UCSD-AML1 (cell line): ENCODE measurements around the gene RAB26.

Experiments
- DNase-seq: peaks from one replicate; lab custom pipeline; 2025; ENCODE audit not compliant: unreplicated experiment; lab: John Stamatoyannopoulos, UW

RAB26 gene

GRCh38 chr16:2142942-2143877 lies 5.2 kb upstream of the RAB26 start:
- DNase-seq: no peak

DNA sequence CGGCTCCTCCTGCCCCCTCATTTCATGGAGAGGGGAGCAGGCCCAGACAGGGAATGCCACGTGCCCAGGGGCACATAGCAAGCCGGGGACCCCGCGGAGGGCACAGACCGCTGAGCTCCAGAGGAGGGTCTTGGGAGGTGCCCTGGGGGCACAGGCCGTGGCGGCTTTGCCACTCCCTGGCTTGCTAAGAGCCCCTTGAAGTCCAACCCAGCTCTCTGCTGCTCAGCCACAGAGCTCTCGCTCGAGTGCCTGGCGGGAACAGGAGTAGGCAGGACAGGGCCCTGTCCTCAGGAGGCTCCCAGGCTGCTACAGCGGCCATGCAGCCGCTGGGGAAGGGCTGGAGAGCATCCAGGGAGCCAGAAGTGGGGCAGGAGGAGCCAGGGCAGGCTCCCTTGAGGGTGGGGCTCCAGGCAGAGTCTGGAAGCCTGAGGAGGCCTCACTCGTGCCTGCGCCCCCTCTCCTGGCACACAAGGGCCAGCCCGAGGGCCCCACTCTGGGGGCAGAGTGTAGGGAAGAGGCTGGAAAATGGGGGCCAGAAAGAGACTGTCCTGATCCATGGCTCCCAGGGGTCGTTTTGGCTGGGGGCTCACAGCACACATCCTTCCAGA lies 4.4 kb upstream of the RAB26 start:
- DNase-seq: no peak

GRCh38 chr16:2145843-2146242 lies 2.6 kb upstream of the RAB26 start:
- DNase-seq: no peak

- no peak for DNase-seq
Observed at GRCh38 chr16:2147378-2147777, 1.0 kb upstream of the RAB26 start.

DNA sequence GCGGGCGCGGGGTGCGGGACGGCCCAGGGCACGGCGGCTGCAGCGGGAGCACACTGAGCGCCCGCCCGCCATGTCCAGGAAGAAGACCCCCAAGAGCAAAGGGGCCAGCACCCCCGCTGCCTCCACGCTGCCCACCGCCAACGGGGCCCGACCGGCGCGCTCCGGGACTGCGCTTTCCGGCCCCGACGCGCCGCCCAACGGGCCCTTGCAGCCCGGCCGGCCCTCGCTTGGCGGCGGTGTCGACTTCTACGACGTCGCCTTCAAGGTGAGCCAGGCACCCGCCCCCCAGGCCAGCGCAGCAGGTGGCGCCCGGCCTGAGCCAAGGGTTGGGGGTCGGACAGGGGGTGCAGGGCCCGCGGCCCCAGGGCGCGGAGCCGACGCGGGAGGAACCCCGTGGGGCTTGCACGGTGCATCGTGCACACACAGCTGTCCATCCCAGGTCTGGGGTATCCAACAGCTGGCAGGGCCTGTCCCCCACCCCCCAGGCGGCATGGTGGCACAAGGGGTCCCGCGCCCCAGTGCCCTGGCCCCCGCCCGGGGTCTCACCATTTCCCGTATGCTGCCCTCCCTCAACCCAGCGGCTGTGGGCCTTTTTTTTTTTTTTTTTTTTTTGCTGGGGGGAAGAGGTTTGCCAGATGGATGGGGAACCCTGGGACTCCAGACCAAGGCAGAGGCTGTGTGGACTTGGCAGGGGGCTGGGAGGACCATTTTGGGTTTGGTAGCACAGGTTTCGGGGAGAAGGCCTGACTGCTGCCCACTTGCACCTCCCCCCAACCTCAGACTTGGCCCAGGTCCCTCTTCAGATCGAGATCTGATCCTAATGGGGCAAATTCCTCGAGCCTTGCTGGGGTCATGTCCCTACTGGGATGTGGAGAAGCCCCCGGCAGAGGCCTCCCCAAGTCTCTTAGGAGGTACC lies 547 bp downstream of the RAB26 start:
- no peak for DNase-seq

DNA sequence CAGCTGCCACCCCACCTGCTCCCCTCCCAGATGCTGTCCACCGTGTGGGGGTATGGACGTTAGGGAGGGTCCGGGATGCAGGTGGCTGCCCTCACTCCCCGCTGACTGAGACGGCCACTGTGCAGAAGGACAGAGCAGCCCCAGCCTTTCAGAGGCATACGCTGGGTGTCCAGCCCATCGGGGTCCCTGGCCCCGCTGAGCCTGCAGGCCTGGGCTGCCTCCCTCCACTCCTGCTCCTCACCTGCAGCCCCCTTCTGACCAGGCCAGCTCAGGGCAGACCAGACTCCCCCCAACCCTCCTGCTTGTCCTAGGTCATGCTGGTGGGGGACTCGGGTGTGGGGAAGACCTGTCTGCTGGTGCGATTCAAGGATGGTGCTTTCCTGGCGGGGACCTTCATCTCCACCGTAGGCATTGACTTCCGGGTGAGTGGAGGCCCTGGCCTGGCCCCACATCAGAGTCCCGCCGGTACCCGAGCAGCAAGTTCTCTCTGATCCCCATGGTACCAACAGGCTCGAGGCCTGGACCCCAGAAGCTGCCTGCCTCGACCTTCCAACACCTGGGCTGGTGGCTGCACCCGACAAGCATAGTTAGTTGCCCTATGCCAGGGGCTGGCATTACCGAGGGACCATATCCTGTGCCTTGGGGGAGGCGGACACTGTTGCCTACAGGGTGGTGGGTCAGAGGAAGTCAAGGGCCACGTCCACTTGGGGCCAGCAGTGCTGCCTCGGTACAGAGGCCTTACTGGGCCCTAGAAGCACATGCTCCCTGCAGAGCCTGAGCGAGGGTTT lies 1.4 kb downstream of the RAB26 start:
- DNase-seq: no peak

DNA sequence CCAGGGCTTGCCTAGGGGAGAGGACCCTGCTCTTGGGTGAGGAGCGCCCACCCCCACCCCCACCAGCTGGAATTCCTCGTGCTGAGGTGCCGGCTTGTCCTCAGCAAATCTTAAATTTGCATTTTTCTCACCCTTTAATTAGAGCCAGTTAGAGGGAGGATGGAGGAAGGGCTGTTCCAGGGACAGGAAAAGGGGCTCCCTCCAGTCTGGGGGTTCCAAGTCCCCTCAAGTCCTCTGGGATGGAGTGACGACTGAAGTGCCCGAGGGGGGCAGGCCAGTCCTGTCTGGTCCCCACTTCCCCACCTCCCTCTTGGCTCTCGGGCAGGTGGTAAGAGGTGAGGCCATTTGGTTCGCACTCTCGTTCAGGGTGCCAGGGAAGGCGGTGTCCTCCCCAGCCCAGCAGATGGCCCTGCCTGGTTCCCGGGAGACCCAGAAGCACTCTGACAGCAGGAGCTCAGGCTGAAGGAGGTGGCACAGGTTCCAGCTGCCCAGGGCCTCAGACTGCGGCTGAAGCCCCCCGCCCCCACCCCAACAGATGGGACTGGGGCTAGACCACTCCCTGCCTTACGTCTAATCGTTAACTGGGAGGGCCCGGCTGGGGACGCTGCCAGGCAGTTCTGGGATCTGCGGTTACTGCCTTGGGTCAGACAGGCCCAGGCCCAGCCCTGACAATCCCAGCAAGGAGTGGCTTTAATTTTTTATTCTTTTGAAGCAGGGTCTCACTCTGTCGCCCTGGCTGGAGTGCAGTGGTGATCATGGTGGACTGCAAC lies 2.2 kb downstream of the RAB26 start:
- DNase-seq: no peak

- DNase-seq: no peak
Observed at GRCh38 chr16:2151188-2152091, 3.0 kb downstream of the RAB26 start.

GRCh38 chr16:2152695-2153506 lies 4.5 kb downstream of the RAB26 start:
- peak; percentile 59 for DNase-seq

DNA sequence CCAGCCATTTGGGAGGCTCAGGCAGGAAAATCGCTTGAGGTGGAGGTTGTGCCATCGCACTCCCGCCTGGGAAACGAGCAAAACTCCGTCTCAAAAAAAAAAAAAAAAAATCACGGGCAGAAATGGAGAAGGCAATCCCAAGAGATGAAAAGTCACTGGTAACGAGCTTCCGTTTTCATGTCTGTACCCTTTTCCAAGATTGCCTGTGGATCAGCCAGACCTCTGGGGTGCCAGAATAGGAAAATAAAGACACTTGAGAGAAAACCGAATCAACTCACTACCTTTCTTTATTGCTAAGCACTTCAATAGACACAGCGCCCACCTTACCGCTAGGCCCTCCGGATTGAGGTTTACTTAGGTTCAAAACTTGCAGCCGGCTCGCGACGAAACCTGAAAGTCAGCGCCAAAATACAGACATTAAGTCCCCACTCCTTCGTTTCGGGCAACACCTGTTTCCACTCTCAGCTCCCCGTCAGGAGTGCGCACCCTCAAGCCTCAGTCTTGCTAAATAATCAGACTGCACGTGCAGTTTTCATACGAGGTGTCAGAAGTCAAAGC lies 6.2 kb downstream of the RAB26 start:
- DNase-seq: no peak

GRCh38 chr16:2155091-2155950 lies 6.9 kb downstream of the RAB26 start, which contains the start of gene TRAF7:
TRAF7 (plus strand) TSS chr16:2155782; CDS start chr16:2163921, 8,139 bp downstream.
- DNase-seq: peak; percentile 100

DNA sequence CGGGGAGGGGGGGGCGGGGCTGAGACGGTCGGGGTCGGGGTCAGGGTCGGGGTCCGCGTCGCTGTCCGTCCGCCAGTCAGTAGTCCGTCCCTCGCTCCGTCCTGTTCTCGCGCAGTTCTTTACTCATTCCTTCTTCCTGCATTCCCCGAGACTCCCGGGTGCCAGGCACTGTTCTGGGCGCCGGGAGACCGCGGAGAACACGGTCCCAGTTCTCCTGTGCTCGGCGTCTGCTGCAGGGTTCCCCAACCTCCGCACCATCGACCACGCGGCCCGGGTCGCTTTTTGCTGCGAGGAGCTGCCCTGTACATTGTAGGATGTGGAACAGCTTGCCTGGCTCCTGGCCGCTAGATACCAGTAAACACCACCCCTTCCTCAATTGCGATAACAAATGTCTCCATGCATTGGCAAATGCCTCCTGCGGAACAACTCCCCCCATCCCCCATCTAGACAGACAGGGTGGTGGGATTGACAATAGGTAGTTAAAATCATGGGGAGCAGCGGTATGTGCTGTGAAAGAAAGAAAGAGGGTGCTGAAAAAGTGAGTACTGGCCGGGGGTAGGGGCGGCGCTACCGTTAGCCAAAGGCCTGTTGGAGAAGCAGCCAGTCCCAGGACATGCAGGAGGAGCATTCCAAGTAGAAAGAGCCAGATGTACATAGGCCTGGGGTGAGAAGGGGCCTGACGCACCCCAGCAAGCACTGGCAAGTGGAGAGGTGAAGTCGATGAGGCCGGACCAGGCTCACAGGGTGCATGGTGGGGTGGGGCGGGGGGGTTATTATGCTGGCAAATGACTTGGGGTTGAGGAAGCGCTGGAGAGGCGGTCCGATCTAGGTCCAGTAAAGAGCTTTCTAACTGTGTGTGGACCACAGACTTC lies 7.8 kb downstream of the RAB26 start:
- peak; percentile 51 for DNase-seq

DNA sequence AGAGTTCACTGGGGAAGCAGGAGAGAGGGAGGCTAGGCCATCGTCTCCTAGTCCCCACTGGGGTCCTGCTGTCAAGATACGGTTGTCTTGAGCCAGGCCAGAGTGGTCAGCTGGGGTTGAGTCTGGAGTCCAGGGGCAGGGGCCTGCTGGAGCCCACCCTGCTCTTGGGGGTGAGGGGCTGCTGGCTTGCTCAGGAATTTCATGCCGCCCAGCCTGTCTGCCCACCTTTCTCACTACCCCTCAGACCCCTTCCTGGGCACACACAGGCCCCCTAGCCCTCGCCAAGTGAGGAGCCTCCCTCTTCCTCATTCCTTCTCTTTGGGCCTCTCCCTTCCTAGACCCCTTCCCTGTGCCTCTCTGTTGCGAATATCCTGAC lies 8.4 kb downstream of the RAB26 start:
- DNase-seq: no peak

GRCh38 chr16:2157480-2158261 lies 9.2 kb downstream of the RAB26 start:
- DNase-seq: no peak

- no peak for DNase-seq
Observed at GRCh38 chr16:2158262-2158638, 9.8 kb downstream of the RAB26 start.
